G401.6 (cell line): Measurements from ENCODE around the gene CEP85.

Source experiments
- FAIRE-seq: peaks from 2 replicates; lab custom pipeline; 2012; peaks lifted over from hg19 to GRCh38; lab: Jason Lieb, UNC

Gene CEP85

GRCh38 chr1:26278303-26278702 is 44.3 kb downstream of the CEP85 start:
- no peak for FAIRE-seq

GRCh38 chr1:26278724-26279455 is 44.9 kb downstream of the CEP85 start:
- no peak for FAIRE-seq

- no peak for FAIRE-seq
Observed at GRCh38 chr1:26279456-26280332, 45.7 kb downstream of the CEP85 start, which contains the start of gene SH3BGRL3. TSS of gene SH3BGRL3 (plus strand) at chr1:26280086. CDS start at chr1:26280156, 70 bp downstream.

GRCh38 chr1:26280333-26281042 is 46.5 kb downstream of the CEP85 start:
- no peak for FAIRE-seq

GRCh38 chr1:26281091-26281958 is 47.3 kb downstream of the CEP85 start:
- no peak for FAIRE-seq

- FAIRE-seq: no peak
Observed at GRCh38 chr1:26281971-26282370, 48.0 kb downstream of the CEP85 start.

GRCh38 chr1:26282401-26282918 is 48.5 kb downstream of the CEP85 start:
- no peak for FAIRE-seq

GRCh38 chr1:26283279-26283853 is 49.4 kb downstream of the CEP85 start:
- no peak for FAIRE-seq

- FAIRE-seq: no peak
Observed at GRCh38 chr1:26283871-26284596, 50.0 kb downstream of the CEP85 start.

GRCh38 chr1:26284597-26285347 is 50.8 kb downstream of the CEP85 start:
- FAIRE-seq: no peak

- FAIRE-seq: no peak
Observed at GRCh38 chr1:26285366-26286063, 51.5 kb downstream of the CEP85 start.

- FAIRE-seq: no peak
Observed at GRCh38 chr1:26286064-26286416, 52.0 kb downstream of the CEP85 start.

- no peak for FAIRE-seq
Observed at GRCh38 chr1:26287033-26287711, 53.2 kb downstream of the CEP85 start.

GRCh38 chr1:26287811-26288210 is 53.8 kb downstream of the CEP85 start:
- FAIRE-seq: no peak

- FAIRE-seq: no peak
Observed at GRCh38 chr1:26288311-26288941, 54.4 kb downstream of the CEP85 start.

GRCh38 chr1:26289158-26290059 is 55.4 kb downstream of the CEP85 start:
- FAIRE-seq: no peak
